GM21390 (cell line): ENCODE results near the gene KLHL36.
"Not testable (repeated sequence)": the region's sequence is repeated elsewhere in the genome, so short reads cannot be mapped to it uniquely, and the experiment has no call there.

Experiments
- ATAC-seq: cut with Tn5 transposase; IDR thresholded peaks from one replicate; pipeline ENCODE4 v1.9.1; 2021; ENCODE audit not compliant: unreplicated experiment

Gene KLHL36

DNA sequence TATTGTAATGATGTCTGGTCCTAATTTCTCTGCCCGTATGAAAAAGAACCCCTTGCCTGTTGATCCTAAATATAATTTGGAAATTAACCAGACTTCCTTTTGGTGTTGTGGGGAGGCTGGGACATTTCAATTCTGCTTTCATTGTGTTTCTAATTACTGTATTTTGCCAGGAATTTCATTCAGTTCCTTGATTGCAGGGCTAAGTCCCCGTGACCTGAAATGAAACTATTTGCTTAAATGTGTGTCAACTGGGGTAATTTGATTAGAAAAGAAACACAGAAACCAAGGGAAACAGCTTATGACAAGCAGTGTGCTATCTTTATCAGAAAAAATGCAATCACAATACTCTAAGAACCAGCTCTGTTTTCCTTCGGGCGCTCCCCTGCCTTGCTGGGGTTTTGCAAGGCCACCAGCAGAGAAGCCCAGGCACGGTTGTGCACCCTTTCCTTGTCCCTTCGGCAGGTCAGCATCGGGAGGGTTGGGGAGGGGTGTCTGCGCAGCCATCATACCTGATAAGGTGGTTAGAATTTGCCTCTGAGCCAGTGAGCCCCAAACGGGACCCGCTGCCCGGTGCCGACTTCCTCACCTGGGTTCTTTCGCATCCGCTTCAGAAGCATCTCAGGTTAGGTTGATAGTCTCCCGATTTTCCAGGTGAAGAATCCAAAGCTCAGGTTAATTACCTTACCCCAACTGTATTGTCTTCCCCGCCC is 19.4 kb downstream of the KLHL36 start:
- no peak for ATAC-seq

GRCh38 chr16:84670063-84670462 is 21.8 kb downstream of the KLHL36 start:
- no peak for ATAC-seq

DNA sequence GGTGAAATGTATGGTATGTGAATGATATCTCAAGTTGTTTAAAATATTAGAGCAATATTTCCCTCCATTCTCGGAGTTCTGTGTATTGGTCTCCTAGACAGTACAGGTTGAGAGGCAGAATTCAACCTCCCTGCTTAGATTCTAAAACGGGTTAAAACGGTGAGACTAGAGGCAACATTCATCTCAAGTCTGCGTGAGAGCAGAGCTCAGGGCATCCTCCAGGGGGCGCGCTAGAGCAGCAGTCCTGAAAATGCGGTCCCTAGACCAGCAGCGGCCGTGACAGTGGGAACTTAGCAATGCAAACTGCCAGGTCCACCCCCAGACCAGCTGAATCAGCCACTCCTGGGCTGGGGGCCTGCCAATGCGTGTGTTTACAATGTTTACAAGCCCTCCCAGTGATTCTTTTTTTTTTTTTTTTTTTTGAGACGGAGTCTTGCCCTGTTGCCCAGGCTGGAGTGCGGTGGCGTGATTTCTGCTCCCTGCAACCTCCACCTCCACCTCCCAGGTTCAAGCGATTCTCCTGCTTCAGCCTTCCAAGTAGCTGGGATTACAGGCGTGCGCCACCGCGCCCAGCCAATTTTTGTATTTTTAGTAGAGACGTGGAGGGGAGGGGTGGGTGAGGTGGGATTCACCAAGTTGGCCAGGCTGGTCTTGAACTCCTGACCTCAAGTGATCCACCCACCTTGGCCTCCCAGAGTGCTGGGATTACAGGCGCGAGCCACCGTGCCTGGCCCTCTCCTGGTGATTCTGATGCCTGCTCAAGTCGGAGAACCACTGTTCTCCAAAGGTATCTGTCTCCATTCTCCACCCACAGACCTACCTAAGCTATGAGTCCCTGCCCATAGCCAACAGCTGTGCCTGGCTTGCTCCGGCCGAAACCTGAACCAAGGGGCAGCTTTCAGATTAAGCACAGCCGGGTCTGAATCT is 24.2 kb downstream of the KLHL36 start:
- peak; percentile 86 for ATAC-seq

DNA sequence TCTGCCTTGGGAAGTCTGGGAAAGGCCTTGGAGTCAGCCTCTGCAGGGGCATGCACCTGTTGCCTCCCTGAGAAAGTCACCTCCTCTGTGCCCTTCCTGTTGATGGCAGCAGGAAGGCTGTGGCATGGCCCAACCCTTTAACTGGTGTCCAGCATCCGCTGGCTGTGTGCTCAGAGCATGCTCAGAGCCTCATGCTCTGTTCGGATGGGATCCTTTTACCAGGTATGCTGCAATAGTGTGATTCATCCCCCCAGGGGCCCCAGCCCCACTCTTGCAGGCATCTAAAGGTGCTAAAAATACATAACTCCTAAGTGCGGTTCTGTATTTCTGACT is 24.9 kb downstream of the KLHL36 start:
- ATAC-seq: no peak

DNA sequence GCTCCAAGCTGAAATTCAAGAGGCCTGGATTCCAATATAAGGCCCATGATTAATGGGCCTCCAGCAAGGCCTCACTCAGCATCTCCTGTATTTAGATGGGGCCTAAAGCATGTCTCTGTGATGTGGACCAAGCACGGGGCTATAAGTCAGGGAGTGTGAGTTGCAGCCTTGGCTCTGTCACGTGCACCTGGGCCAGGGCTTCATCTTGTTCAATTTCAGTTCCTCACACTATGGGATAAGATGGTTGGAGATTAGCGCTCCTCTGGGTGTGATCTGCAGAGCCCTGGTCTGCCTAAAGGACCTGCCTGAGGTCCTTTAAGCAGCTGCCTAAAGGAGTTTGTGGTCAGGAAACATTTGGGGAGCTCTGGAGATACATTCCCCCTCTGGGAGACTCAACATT is 25.2 kb downstream of the KLHL36 start:
- ATAC-seq: no peak

- ATAC-seq: no peak
These were observed 27.1 kb downstream of the KLHL36 start for GRCh38 chr16:84675423-84675822.

GRCh38 chr16:84675884-84676283 is 27.6 kb downstream of the KLHL36 start:
- ATAC-seq: no peak

GRCh38 chr16:84677017-84677803 is 28.9 kb downstream of the KLHL36 start:
- ATAC-seq: no peak

DNA sequence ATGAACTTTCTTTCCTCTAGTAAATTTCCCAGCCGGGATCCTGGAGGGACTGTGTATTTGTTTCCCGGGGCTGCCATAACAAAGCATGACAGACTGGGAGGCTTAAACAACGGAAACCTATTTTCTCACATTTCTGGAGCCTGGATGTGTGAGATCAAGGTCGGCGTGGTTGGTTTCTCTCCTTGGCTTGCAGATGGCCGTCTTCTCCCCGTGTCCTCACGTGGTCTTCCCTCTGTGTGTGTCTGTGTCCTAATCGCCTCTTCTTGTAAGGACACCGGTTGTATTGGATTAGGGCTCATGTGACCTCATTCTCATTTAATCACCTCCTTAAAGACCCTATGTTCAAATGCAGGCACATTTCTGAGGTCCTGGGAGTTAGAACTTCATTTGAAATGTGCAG is 29.5 kb downstream of the KLHL36 start:
- no peak for ATAC-seq

DNA sequence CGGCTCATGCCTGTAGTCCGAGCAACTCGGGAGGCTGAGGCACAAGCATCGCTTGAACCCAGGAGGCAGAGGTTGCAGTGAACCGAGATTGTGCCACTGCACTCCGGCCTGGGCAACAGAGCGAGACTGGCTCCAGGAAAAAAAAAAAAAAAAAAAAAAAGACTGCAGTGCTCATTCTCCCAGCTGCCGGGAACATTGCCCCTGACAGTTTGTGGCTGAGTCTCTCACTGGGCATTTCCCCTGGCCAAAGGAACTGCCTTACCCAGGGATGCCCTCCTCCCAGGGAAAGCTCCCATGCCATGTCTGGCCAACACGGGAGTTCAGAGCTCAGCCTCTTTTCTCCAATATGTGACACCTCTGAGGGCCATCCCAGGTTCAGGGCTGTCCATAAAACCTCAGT is 30.2 kb downstream of the KLHL36 start:
- ATAC-seq: no peak

- ATAC-seq: no peak
These were observed 32.0 kb downstream of the KLHL36 start for GRCh38 chr16:84680165-84680842.

GRCh38 chr16:84680843-84681629 is 32.7 kb downstream of the KLHL36 start:
- ATAC-seq: no peak

DNA sequence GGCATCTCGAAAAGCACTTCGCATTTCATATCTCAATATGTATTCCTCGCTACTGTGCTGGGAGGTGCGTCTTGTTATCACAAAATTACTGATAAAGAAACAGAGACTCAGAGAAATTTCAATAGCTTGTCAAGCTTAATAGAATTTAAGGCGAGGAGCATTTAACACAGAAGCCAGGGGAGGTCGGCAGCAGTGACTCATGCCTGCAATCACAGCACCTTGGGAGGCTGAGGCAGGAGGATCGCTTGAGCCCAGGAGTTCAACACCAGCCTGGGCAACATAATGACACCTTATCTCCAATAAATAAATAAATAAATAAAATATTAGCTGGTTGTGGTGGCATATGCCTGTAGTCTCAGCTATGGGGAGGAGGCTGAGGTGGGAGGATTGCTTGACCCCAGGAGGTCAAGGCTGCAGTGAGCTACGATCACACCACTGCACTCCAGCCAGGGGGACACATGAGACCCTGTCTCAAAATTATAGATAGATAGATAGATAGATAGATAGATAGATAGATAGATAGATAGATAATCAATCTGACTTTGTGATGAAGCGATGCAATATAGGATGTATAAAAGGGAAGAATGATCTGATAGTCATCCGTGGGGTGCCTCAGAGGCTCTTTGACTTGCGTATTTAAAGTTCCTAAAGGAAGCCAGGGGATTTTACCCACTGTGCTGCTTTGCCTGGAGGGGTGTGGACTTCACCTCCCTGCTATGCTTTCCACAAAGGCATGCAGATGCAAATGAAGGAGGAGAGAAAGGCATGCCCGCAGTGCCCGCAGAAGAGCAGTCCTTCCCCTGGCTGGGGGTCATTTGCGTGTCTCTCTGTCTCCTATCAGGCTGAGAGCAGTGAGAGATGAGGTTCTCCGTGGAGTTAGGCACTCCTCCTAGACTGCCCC is 35.6 kb downstream of the KLHL36 start:
- no peak for ATAC-seq

GRCh38 chr16:84684592-84684965 is 36.3 kb downstream of the KLHL36 start:
- ATAC-seq: no peak

DNA sequence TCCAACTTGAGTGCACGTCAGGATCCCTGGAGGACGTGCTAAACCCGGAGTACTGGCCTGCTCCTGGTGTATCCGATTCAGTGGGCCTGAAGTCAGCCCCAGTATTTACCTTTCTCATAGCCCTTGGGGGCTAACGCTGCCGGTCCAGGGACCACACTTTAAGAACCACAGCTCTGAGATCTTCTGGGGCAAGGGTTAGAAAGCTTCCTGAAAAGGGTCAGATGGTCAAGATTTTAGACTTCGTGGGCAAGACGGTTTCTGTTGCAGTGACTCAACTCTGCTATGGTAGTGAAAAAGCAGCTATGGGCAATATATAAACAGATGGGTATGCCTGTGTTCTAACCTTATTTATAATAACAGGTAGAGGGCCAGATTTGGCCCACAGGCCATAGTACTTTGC is 36.9 kb downstream of the KLHL36 start:
- ATAC-seq: no peak

DNA sequence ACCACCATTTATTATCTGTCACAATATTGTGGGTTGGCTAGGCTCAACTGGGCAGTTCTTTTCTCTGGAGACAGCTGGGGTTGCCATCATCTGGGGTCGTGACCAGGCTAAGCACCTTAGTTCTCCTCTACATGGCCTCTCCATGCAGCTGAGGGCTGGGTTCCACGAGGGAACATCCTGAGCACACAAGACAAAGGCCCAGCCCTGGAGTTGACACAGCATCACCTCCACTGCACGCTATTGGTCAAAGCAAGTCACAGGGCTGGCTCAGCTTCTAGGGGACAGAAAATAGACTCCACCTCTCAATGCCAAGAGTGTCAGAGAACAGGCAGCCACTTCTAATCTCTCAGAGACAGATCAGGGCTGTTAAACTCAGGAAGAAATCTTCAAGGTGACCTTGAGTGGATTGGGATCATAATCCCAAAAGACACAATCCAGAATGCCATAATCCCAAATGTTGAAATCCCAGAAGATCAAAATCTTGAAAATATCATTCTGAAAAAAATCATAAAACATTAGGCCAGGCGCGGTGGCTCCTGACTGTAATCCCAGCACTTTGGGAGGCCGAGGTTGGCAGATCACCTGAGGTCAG is 38.5 kb downstream of the KLHL36 start:
- ATAC-seq: no peak

- peak; percentile 84 for ATAC-seq
These were observed 39.4 kb downstream of the KLHL36 start for GRCh38 chr16:84687715-84688114.

- not testable (repeated sequence) for ATAC-seq
These were observed 39.9 kb downstream of the KLHL36 start for GRCh38 chr16:84688163-84688562.

GRCh38 chr16:84689111-84689510 is 40.8 kb downstream of the KLHL36 start:
- ATAC-seq: no peak
